OCI-LY3 (cell line): ENCODE data around the gene TULP4.

ENCODE experiments used
- CTCF ChIP-seq: fragments of 200-600, 300-600 bp; sonication (generic); IDR thresholded peaks from 2 replicates; pipeline ENCODE4 v1.5.1; 2014; ENCODE audit warnings: antibody characterized with exemption, low read length, low read depth
- EZH2phosphoT487 ChIP-seq: fragments of 200-600 bp; shearing (Covaris generic); IDR thresholded peaks from 2 replicates; pipeline ENCODE4 v1.6.1; 2018; ENCODE audit warnings: antibody characterized with exemption, mixed run types, low read depth

GRCh38 chr6:158517038-158517437 is 204.8 kb downstream of the TULP4 start:
- TF ChIP-seq CTCF (no peak), EZH2phosphoT487 (no peak)
